ENCODE measurements around the gene NAV2.

NAV2 gene

GRCh38 chr11:20030472-20030871 is 317.8 kb downstream of the NAV2 start:
- no peak for DNase-seq

GRCh38 chr11:20031155-20032001 is 318.7 kb downstream of the NAV2 start:
- peak; percentile 67 for DNase-seq

DNA sequence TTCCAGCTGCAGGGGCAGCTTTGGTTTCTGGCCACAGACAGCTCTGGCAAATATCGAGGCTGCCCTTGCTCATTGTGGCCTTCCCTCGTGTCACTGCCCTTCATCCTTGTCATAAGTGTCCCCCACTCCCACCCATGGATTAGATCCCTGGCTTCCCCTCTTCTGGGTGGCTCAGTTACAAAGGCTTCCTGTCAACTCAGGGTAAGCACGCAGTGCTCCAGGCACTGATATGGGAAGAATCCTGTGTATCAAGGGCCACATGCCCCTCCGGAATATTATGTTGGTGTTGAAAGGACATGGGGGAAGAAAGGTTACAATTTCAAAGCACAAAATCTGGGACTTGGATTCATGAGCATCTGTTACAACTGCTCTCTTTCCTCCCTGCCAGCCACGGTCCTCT is 319.5 kb downstream of the NAV2 start:
- no peak for DNase-seq

DNA sequence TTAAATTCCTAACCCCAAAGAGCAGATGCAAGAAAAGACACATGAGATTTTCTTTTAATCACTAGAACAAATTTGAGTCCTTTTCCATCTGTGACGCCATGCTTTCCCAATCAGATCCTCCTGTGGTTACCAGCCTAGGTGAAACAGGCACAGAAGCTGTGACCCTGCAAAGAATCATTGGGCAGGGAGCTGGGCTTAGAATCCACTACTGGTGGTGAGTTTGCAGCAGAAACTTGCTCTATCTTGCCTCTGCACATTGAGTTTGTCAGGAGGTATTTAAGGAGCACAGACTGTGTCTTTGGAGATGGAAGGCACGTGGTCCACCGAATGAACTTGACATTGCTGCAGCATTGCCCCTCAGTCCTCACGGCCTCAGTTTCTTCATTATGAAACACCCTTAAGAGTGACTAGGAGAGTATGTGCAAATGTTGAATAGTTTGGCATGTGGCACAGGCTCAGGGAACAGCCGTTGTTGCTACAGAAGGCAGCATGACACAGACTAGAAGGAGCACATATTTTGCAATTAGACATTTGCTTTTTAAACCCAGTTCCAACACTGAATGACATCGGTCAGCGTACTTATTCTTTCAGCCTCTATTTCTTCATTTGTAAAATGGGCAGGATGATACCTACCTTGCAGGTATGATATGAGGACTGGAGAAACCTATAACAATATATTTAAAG is 320.1 kb downstream of the NAV2 start:
- no peak for DNase-seq

DNA sequence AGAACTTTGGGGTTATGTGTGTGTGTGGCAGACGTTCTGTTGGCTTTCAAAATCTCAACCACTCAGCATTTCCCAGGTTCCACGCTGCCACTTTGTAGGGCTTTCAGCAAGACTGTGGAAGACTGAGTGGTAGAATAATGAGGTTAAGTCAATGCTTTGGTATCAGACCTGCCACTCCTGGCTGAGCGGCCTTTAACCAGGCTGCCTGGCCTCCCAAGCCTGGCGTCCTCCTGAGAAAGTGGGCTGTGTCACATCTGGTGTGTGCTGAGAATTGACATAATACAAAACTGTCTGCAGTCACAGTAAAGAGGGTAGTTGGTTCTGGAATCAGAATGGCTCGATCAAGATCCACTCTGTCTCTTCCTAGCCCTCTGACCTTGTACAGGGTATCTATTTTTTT is 321.2 kb downstream of the NAV2 start:
- peak; percentile 41 for DNase-seq

DNA sequence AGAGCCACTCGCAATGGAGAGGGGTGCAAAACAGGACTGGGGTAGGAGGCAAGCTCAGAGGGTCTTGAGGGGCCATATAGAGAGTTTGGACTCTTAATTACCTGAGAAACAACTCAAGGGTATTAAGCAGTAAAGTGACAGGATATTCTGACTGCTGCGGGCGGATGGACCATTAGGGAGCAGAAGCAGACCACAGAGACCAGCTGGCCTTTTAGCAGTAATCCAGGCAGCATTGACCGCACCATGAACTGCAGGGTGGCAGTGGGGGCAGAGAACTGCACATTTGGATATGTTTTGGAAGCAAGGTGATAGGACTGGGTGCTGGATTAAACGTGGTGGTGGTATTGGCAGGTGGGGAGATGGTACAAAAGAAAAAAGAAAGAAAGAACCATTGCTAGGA is 322.3 kb downstream of the NAV2 start:
- DNase-seq, result peak; percentile 70

DNA sequence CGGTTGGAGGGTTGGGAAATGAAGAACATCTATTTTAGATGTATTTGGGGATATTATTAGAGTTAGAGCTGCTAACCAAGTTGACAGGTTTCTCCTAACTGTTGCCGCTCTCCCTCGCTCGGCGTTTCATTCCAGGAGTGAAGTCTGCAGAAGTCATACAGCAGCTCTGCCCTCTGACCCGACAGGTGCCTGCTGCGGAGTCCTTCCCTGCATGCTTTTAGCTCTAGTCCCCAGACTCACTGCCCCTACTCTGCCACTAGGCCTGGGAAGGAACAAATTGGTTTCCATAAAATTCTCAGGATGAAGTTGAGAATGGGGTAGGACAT is 322.7 kb downstream of the NAV2 start:
- peak; percentile 93 for DNase-seq

DNA sequence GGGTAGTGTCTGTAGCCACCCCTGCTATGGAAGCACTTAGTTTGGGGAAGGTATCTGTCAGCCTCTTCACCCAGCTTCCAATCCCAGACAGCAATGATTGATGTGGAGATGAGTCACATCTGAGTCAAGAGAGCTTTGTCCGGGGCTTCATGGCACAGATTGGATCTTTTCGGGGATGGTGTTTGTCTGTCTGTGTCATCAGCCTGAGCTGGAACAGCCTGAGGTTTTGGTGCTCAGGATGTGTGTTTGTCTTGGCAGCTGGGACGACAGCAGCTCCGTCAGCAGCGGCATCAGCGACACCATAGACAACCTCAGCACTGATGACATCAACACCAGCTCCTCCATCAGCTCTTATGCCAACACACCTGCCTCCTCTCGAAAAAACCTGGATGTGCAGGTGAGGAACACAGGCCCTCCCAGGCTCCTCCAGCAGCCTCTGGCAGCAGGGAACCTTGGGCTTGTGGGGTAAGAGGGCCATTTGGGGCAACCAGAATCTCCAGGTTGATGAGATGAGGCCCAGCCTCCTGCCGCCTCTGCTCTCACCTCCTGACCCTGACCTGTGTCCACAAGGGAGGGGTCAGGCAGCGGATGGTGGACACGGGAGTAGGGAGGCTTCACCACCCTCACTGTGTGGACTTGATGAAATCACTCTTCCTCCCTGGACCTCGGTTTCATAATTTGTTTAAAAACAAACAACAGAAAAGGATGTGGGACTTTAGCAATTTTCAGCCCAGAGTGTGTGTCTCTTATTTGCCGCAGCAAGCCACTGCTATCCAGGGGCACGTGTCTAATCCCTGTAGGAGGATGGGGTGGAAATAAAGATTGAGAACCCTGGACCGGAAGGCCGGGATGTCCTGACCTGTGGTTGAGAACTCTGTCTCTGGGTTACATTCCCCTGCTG is 323.3 kb downstream of the NAV2 start:
- DNase-seq, result peak; percentile 99

DNA sequence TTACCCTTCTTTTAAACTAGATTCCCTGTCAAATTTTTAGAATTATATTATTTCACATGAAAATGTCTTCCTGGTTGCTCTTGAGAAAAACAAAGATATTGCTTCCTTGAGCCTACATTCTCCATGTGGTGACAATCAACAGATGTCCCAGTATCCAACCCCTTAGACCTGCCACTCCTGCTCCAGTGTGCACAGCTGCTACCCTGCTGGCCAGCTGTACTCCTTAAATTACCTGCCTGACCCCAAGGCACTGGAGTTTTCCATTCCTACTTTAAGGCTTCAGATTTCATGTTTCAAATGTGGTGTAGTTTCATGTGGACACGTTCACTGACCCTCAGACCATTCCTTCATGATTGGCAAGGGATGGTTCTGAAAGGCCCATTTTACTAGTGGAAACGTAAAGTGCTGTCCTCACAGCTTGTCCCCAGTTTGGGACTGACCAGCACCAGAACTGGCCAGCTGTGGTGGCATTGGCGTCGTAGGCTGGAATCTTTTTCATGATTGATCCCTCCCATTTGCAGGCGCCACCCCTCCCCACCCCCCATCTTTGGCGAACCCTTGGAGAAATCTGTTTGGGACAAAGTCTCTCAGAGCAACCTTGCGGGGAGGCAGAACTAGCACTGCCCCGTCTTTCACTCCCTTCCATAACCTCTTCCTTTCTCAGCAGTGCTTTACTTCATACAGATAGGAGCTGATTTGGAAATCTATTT is 324.1 kb downstream of the NAV2 start:
- DNase-seq, result peak; percentile 92

DNA sequence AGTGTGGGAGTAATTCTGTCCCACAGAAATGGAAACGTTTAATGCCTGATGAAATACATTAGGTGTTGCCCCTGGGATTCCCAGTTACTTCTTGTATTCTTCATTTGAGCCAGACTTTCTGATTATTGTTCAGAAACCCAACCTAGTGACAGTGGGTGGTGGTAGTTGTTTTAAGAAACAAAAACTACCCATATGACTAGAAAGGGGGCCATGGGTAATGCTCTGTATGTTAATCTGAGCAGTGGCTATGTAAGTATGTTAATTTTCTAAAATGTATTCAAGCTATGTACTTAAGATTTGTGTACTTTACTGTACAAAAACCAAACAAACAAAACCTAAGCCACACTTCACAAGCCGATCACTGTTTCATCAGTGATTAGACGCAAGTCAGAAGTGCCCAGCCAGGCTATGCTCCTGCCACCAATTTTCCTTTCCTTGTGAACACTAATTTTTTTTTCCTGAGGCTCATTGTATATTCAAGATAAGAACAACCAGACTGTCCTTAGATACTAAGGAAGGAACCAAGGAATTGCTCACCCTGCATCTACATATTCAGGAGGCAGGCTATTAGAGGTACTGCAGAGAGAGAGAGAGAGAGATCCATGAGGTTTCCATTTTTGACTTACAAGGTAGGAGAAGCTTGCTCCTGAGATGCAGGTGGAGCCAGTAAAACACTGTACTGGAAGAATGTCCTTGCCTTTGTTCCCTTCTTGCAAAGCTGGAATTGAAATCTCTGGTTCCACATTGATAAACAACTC is 324.9 kb downstream of the NAV2 start:
- peak; percentile 79 for DNase-seq

DNA sequence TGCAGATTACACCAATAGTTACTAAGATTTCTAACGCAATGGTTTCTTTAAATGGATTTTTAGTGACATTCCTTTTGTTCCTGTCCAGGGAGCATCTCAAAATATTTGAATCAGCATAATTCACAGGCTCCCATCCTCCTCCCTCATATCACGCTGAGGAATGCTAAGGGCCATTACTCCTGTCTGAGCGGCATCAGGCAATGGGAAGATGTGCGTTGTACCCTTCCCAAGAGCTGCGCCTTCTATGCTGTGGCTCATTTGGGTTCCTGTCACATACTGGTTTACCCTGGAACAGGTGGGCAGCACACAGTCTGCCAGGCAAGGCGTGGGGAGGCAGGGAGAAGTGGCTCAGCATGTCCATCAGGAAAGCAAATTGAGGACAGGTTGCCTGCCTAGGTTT is 325.8 kb downstream of the NAV2 start:
- DNase-seq, result no peak

- no peak for DNase-seq
These were observed 326.3 kb downstream of the NAV2 start for GRCh38 chr11:20038972-20039371.

DNA sequence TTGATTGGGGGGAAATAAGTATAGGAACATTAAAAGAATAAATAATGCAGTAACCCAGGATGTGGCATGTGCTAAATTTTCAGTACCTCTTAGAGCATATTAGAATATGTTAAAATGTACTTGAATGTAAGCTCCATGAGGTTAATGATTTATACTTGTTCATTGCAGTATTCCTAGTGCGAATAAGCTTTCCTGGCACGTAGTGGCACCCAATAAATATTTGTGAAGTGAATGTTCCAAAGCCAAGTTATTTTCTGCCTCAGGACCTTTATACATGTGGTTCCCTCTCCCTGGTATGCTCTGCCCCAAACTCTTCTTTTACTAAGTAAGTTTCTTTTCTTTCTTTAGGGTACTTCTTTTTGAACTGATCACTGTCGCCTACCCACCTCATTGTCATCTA is 328.9 kb downstream of the NAV2 start:
- DNase-seq, result no peak

GRCh38 chr11:20042045-20042639 is 329.5 kb downstream of the NAV2 start:
- DNase-seq, result no peak

GRCh38 chr11:20042811-20043341 is 330.2 kb downstream of the NAV2 start:
- no peak for DNase-seq

DNA sequence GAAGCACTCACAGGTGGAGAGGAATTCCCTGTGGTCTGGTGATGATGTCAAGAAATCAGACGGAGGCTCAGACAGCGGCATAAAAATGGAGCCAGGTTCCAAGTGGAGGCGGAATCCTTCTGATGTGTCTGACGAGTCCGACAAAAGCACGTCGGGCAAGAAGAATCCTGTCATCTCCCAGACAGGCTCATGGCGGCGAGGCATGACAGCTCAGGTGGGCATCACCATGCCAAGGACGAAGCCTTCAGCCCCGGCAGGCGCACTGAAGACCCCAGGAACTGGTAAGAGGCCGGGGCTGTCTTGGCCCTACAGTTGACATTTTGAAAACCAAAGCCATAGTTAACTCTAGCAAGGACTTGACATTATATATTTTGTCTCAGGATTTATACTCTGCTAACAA is 331.4 kb downstream of the NAV2 start:
- no peak for DNase-seq

GRCh38 chr11:20045098-20045688 is 332.6 kb downstream of the NAV2 start:
- peak; percentile 43 for DNase-seq

DNA sequence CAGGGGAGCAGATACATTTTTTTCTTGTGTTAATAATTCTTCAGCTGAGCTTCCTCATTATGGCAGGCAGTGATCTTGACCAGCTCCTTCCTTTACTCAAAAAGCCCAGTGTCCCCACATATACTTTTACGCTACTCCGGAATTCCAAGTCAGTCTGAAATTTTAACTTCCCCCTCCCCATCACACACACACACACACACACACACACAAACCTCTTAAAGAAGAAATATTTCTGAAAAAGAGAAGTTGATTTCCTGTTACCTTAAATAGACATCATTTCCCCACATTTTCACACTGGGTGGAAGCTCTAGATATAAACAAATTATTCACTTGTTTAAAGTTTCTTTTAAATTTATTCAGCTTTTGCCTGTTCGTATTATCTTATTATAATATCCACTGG is 333.8 kb downstream of the NAV2 start:
- no peak for DNase-seq

- no peak for DNase-seq
These were observed 334.6 kb downstream of the NAV2 start for GRCh38 chr11:20047006-20047768.

DNA sequence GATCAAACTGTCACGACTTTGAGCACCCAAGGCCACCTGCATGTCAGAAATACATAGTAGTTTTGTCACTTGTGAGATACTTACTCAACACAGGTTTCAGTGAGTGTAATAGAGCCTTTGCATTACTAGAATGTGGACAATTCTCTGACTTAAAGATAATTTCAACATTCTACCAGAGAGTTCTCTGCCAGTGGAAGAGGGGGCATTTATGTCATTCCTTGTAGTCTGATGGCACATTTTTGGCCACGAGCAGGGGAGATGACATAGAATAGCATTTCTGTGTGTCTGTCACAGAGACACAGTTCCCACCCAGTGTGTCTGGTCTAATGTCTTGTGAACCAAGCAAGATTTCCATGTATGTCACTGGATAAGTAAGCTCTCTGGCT is 335.1 kb downstream of the NAV2 start:
- DNase-seq, result no peak
